HEK293T (cell line): Measurements from ENCODE around the gene ATG13.

ENCODE experiments used
- CTCF ChIA-PET: fragments of 350-600 bp; formaldehyde crosslinking; extraction: SDS; loops from one replicate; lab custom pipeline; 2021; ENCODE audit warnings: antibody characterized with exemption, inconsistent platforms; lab: Yijun Ruan, JAX
- POLR2A ChIA-PET: fragments of 350-600 bp; formaldehyde crosslinking; extraction: SDS; loops from one replicate; lab custom pipeline; 2020; ENCODE audit warnings: antibody characterized with exemption, inconsistent platforms; lab: Yijun Ruan, JAX
- DNase-seq: peaks from one replicate; pipeline ENCODE4 v3.0.0; 2012; ENCODE audit warnings: mixed read lengths; ENCODE audit errors: extremely low spot score
- ARNT ChIP-seq: fragments of 450-650 bp; IDR thresholded peaks from 2 replicates; pipeline ENCODE4 v1.6.1; 2017; ENCODE audit warnings: mild to moderate bottlenecking
- BHLHE40 ChIP-seq: fragments of 450-650 bp; IDR thresholded peaks from 2 replicates; pipeline ENCODE4 v1.6.1; 2016; ENCODE audit warnings: mild to moderate bottlenecking, moderate library complexity, borderline replicate concordance
- CTBP1 ChIP-seq: fragments of 450-650 bp; IDR thresholded peaks from 2 replicates; pipeline ENCODE4 v1.6.1; 2016; ENCODE audit warnings: borderline replicate concordance
- ELF4 ChIP-seq: fragments of 450-650 bp; IDR thresholded peaks from 2 replicates; pipeline ENCODE4 v1.6.1; 2017; ENCODE audit warnings: antibody characterized with exemption
- FOXA1 ChIP-seq: fragments of 450-650 bp; IDR thresholded peaks from 2 replicates; pipeline ENCODE4 v1.6.1; 2016; ENCODE audit warnings: mild to moderate bottlenecking
- FOXK2 ChIP-seq: fragments of 450-650 bp; IDR thresholded peaks from 2 replicates; pipeline ENCODE4 v1.6.1; 2016; ENCODE audit warnings: mild to moderate bottlenecking
- FOXM1 ChIP-seq: fragments of 450-650 bp; IDR thresholded peaks from 2 replicates; pipeline ENCODE4 v1.6.1; 2017; ENCODE audit warnings: mild to moderate bottlenecking, borderline replicate concordance
- HDGF ChIP-seq: fragments of 450-650 bp; IDR thresholded peaks from 2 replicates; pipeline ENCODE4 v1.6.1; 2017; ENCODE audit warnings: antibody characterized with exemption, borderline replicate concordance
- L3MBTL2 ChIP-seq: fragments of 450-650 bp; conservative IDR thresholded peaks from 2 replicates; pipeline ENCODE4 v1.6.1; 2016; ENCODE audit warnings: mild to moderate bottlenecking
- LEF1 ChIP-seq: fragments of 450-650 bp; IDR thresholded peaks from 2 replicates; pipeline ENCODE4 v1.6.1; 2017; ENCODE audit warnings: mild to moderate bottlenecking, borderline replicate concordance
- NFRKB ChIP-seq: fragments of 450-650 bp; IDR thresholded peaks from 2 replicates; pipeline ENCODE4 v1.6.1; 2016; ENCODE audit warnings: mild to moderate bottlenecking, moderate library complexity
- PKNOX1 ChIP-seq: fragments of 450-650 bp; IDR thresholded peaks from 2 replicates; pipeline ENCODE4 v1.6.1; 2016
- SP1 ChIP-seq: fragments of 450-650 bp; IDR thresholded peaks from 2 replicates; pipeline ENCODE4 v1.6.1; 2017
- SUZ12 ChIP-seq: fragments of 450-650 bp; IDR thresholded peaks from 2 replicates; pipeline ENCODE4 v1.6.1; 2016; ENCODE audit warnings: mild to moderate bottlenecking
- TARDBP ChIP-seq: fragments of 450-650 bp; IDR thresholded peaks from 2 replicates; pipeline ENCODE4 v1.6.1; 2016
- ZNF384 ChIP-seq: fragments of 450-650 bp; IDR thresholded peaks from 2 replicates; pipeline ENCODE4 v1.6.1; 2016

Gene ATG13

GRCh38 chr11:46662366-46662765 lies 45.0 kb downstream of the ATG13 start:
- ChIA-PET POLR2A (no interaction called here), CTCF (no interaction called here)
- DNase-seq, result no peak
- no peak for TF ChIP-seq NFRKB
- no peak for TF ChIP-seq TARDBP
- no peak for TF ChIP-seq CTBP1
- no peak for TF ChIP-seq LEF1
- no peak for TF ChIP-seq PKNOX1
- no peak for TF ChIP-seq ARNT
- no peak for TF ChIP-seq SUZ12
- TF ChIP-seq BHLHE40, result no peak
- TF ChIP-seq FOXA1, result no peak
- no peak for TF ChIP-seq ZNF384
- no peak for TF ChIP-seq FOXK2
- TF ChIP-seq HDGF, result no peak
- TF ChIP-seq L3MBTL2, result no peak
- no peak for TF ChIP-seq ELF4
- no peak for TF ChIP-seq FOXM1

GRCh38 chr11:46663277-46663940 lies 46.1 kb downstream of the ATG13 start:
- TF ChIP-seq FOXM1, result no peak
- no peak for TF ChIP-seq L3MBTL2
- no peak for TF ChIP-seq NFRKB
- TF ChIP-seq TARDBP, result no peak
- TF ChIP-seq ELF4, result no peak
- TF ChIP-seq CTBP1, result no peak
- no peak for TF ChIP-seq SP1
- no peak for TF ChIP-seq LEF1
- TF ChIP-seq ZNF384, result no peak
- TF ChIP-seq FOXA1, result no peak
- TF ChIP-seq PKNOX1, result no peak
- ChIA-PET CTCF (interaction anchor here (0.6 kb wide), 1 partner anchor 1035 kb away, joined by 9 read pairs; no protein-coding TSS in a partner anchor), POLR2A (no interaction called here)
- no peak for DNase-seq

GRCh38 chr11:46664612-46665011 lies 47.3 kb downstream of the ATG13 start:
- CTCF ChIA-PET, result no interaction called here
- POLR2A ChIA-PET, result no interaction called here
- TF ChIP-seq SP1 (no peak), LEF1 (no peak), CTBP1 (no peak)
- DNase-seq, result no peak

- ChIA-PET CTCF (no interaction called here), POLR2A (no interaction called here)
- no peak for DNase-seq
- TF ChIP-seq FOXK2 (no peak), BHLHE40 (no peak), CTBP1 (no peak), HDGF (no peak), SUZ12 (no peak), FOXM1 (no peak), PKNOX1 (no peak)
Observed at GRCh38 chr11:46665356-46665755, 48.0 kb downstream of the ATG13 start.

- POLR2A ChIA-PET, result interaction anchor here (0.6 kb wide), 1 partner anchor 9 kb away, joined by 3 read pairs; no protein-coding TSS in a partner anchor
- no peak for DNase-seq
- CTCF ChIA-PET, result interaction anchor here (1.0 kb wide), 1 partner anchor 169 kb away, joined by 3 read pairs; no protein-coding TSS in a partner anchor
- no peak for TF ChIP-seq TARDBP
- TF ChIP-seq FOXK2, result no peak
- TF ChIP-seq SP1, result no peak
- TF ChIP-seq HDGF, result no peak
- TF ChIP-seq FOXA1, result no peak
- no peak for TF ChIP-seq SUZ12
- TF ChIP-seq PKNOX1, result no peak
- no peak for TF ChIP-seq L3MBTL2
- TF ChIP-seq ZNF384, result no peak
Observed at GRCh38 chr11:46666516-46666915, 49.2 kb downstream of the ATG13 start.

DNA sequence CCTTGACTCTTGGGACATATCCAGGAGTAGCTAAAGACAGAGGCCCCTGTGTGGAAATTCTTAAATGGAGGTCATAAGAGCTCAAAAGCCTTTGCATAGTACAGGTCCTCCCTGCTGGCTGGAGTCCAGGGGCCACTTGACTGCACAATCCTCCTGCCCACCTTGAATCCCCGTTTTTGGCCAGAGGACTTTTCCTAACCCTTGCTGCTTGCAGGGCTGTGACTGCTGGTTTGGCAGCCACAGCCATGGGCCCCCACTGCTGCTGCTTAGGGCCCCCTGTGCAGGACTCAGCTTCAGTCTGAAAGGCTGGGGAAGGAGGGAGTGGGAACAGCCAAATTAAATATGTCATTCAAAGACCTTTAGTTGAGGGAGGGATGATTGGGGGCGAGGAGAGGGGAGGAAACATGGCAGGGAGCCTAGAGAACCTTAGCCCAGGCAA lies 49.7 kb downstream of the ATG13 start:
- ChIA-PET CTCF (interaction anchor here (1.0 kb wide), 1 partner anchor 168 kb away, joined by 3 read pairs; no protein-coding TSS in a partner anchor), POLR2A (no interaction called here)
- DNase-seq, result no peak
- TF ChIP-seq FOXK2 (no peak), LEF1 (no peak), BHLHE40 (no peak), NFRKB (no peak), ARNT (no peak), HDGF (no peak), L3MBTL2 (no peak), TARDBP (no peak), SUZ12 (no peak), CTBP1 (no peak), ELF4 (no peak), ZNF384 (no peak), FOXA1 (no peak), FOXM1 (no peak), SP1 (no peak), PKNOX1 (no peak)
